ENCODE results near the gene TTLL11. TPM values are rescaled to one million over a fixed set of nuclear protein-coding genes. Genes with fewer than 3 reads are reported as not detected.

The TTLL11 gene
- total RNA-seq, 1 donor from 2014 or later = 6.9 TPM

GRCh38 chr9:121840838-121841760 lies 252.0 kb downstream of the TTLL11 start:
- Mint-ChIP-seq H3K27ac (ENCODE audit: unreplicated experiment) (no peak overlapping the region), H3K27me3 (ENCODE audit: low read depth, unreplicated experiment) (peaks cover 19% of the 10 kb centered on the region), H3K36me3 (ENCODE audit: low read depth, unreplicated experiment) (peaks cover 3% of the 10 kb centered on the region), H3K9me3 (ENCODE audit: unreplicated experiment) (no peaks in the 10 kb centered on the region), H3K4me1 (ENCODE audit: low read depth, unreplicated experiment) (peaks cover 5% of the 10 kb centered on the region), H3K4me3 (ENCODE audit: unreplicated experiment) (no peak overlapping the region)
- FAIRE-seq (no peak), DNase-seq (ENCODE audit: low read depth) (no peak)
- TF ChIP-seq EZH2 (IDR thresholded peaks at IDR 0.05; ENCODE audit: insufficient read depth, low read length) = no peak
- TF ChIP-seq, protein P1, sequence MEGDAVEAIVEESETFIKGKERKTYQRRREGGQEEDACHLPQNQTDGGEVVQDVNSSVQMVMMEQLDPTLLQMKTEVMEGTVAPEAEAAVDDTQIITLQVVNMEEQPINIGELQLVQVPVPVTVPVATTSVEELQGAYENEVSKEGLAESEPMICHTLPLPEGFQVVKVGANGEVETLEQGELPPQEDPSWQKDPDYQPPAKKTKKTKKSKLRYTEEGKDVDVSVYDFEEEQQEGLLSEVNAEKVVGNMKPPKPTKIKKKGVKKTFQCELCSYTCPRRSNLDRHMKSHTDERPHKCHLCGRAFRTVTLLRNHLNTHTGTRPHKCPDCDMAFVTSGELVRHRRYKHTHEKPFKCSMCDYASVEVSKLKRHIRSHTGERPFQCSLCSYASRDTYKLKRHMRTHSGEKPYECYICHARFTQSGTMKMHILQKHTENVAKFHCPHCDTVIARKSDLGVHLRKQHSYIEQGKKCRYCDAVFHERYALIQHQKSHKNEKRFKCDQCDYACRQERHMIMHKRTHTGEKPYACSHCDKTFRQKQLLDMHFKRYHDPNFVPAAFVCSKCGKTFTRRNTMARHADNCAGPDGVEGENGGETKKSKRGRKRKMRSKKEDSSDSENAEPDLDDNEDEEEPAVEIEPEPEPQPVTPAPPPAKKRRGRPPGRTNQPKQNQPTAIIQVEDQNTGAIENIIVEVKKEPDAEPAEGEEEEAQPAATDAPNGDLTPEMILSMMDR (IDR thresholded peaks at IDR 0.05; ENCODE audit: insufficient read depth, low read depth, low read length) = no peak
- H3K4me2 ChIP-seq (ENCODE audit: low read length) = no peak overlapping the region
- H3K36me3 ChIP-seq (ENCODE audit: insufficient read depth, low read length) = no peaks in the 10 kb centered on the region
- H3K9me3 ChIP-seq (ENCODE audit: insufficient read depth, low read depth, low read length) = no peaks in the 10 kb centered on the region
- H4K20me1 ChIP-seq (ENCODE audit: insufficient read depth, low read length) = no peaks in the 10 kb centered on the region
- H3K4me3 ChIP-seq (ENCODE audit: insufficient read depth, low read depth, low read length) = no peak overlapping the region
- peaks cover 13% of the 10 kb centered on the region for H3K4me1 ChIP-seq (ENCODE audit: insufficient read depth, low read length)
- H3K79me2 ChIP-seq (ENCODE audit: insufficient read depth, low read length) = no peaks in the 10 kb centered on the region
- H3K27me3 ChIP-seq (ENCODE audit: insufficient read depth, low read length) = peaks cover 4% of the 10 kb centered on the region
- H2AFZ ChIP-seq (ENCODE audit: low read depth, low read length) = no peak overlapping the region
- H3K27ac ChIP-seq (ENCODE audit: low read depth, low read length) = no peak overlapping the region
- H3K9ac ChIP-seq (ENCODE audit: low read length) = no peak overlapping the region

GRCh38 chr9:121839726-121840500 lies 253.2 kb downstream of the TTLL11 start:
- peaks cover 4% of the 10 kb centered on the region for H3K27me3 ChIP-seq (ENCODE audit: insufficient read depth, low read length)
- no peak for DNase-seq (ENCODE audit: low read depth)
- no peak overlapping the region for H3K27ac ChIP-seq (ENCODE audit: low read depth, low read length)
- H3K27ac Mint-ChIP-seq (ENCODE audit: unreplicated experiment) = no peak overlapping the region
- H3K4me3 Mint-ChIP-seq (ENCODE audit: unreplicated experiment) = no peak overlapping the region
- FAIRE-seq = no peak
- no peaks in the 10 kb centered on the region for H3K9me3 ChIP-seq (ENCODE audit: insufficient read depth, low read depth, low read length)
- H3K4me1 Mint-ChIP-seq (ENCODE audit: low read depth, unreplicated experiment) = peaks cover 5% of the 10 kb centered on the region
- no peak overlapping the region for H3K9ac ChIP-seq (ENCODE audit: low read length)
- peaks cover 13% of the 10 kb centered on the region for H3K4me1 ChIP-seq (ENCODE audit: insufficient read depth, low read length)
- H4K20me1 ChIP-seq (ENCODE audit: insufficient read depth, low read length) = no peaks in the 10 kb centered on the region
- no peak for TF ChIP-seq EZH2 (IDR thresholded peaks at IDR 0.05; ENCODE audit: insufficient read depth, low read length)
- TF ChIP-seq, protein P1 (IDR thresholded peaks at IDR 0.05; ENCODE audit: insufficient read depth, low read depth, low read length) = no peak
- H3K36me3 ChIP-seq (ENCODE audit: insufficient read depth, low read length) = no peaks in the 10 kb centered on the region
- H3K4me3 ChIP-seq (ENCODE audit: insufficient read depth, low read depth, low read length) = no peak overlapping the region
- H2AFZ ChIP-seq (ENCODE audit: low read depth, low read length) = no peak overlapping the region
- no peak overlapping the region for H3K4me2 ChIP-seq (ENCODE audit: low read length)
- no peaks in the 10 kb centered on the region for H3K79me2 ChIP-seq (ENCODE audit: insufficient read depth, low read length)
- H3K9me3 Mint-ChIP-seq (ENCODE audit: unreplicated experiment) = no peaks in the 10 kb centered on the region
- H3K27me3 Mint-ChIP-seq (ENCODE audit: low read depth, unreplicated experiment) = peaks cover 31% of the 10 kb centered on the region
- peaks cover 3% of the 10 kb centered on the region for H3K36me3 Mint-ChIP-seq (ENCODE audit: low read depth, unreplicated experiment)
